Peyer's patch (tissue), 4 donors: ENCODE measurements around the gene FLRT2. TPM values are rescaled to one million over a fixed set of nuclear protein-coding genes. Genes with fewer than 3 reads are reported as not detected.

Source experiments
- DNase-seq, 3 donors: peaks; one replicate each; pipeline ENCODE4 v3.0.0-alpha.2; 2017 to 2019
- H3K27ac ChIP-seq, 4 donors: fragments of 200-600 bp; sonication (generic); one replicate each; pipeline ENCODE4 v1.5.1; 2016 to 2019
- H3K27me3 ChIP-seq, 2 donors: fragments of 200-600 bp; sonication (generic); one replicate each; pipeline ENCODE4 v1.5.1; 2019
- H3K36me3 ChIP-seq, 3 donors: fragments of 200-600 bp; sonication (generic); one replicate each; pipeline ENCODE4 v1.5.1; 2016 to 2019
- H3K4me1 ChIP-seq, 4 donors: fragments of 200-600 bp; sonication (generic); one replicate each; pipeline ENCODE4 v1.5.1; 2016 to 2019
- H3K4me3 ChIP-seq, 4 donors: fragments of 200-600 bp; sonication (generic); 1 replicate in 3 of 4; 2 replicates in 1 of 4; pipeline ENCODE4 v1.5.1; 2016 to 2019; ENCODE audit warnings: mild to moderate bottlenecking in 1 of 4
- H3K9me3 ChIP-seq, 4 donors: fragments of 200-600 bp; sonication (generic); one replicate each; pipeline ENCODE4 v1.5.1; 2016 to 2019; ENCODE audit warnings: mild to moderate bottlenecking in 1 of 4
- CTCF ChIP-seq, 6 experiments: fragments of 450-650 bp in 4 of 6; fragments of 200-600 bp in 2 of 6; sonication (generic) in 1 of 6; IDR thresholded peaks; one replicate each; pipeline ENCODE4 v1.5.1; 2017 to 2019; ENCODE audit warnings: antibody characterized with exemption in 6 of 6, mild to moderate bottlenecking in 3 of 6, moderate library complexity in 1 of 6
- POLR2A ChIP-seq, 2 donors: fragments of 450-650 bp; IDR thresholded peaks; one replicate each; pipeline ENCODE4 v1.5.1; 2017; ENCODE audit warnings: antibody characterized with exemption in 2 of 2, mild to moderate bottlenecking in 2 of 2, moderate library complexity in 2 of 2
- total RNA-seq, 4 donors: library from RNA; depleted of rRNA; stranded (reverse); fragments of >200 nt; gene quantifications; one replicate each; pipeline ENCODE4 v1.1.0, GENCODE V29; 2016

The FLRT2 gene
- total RNA-seq, 4 donors from 2014 or later = 1.1 to 4.8 (median 2.2) TPM

GRCh38 chr14:85565862-85566296 lies 35.9 kb downstream of the FLRT2 start:
- Histone ChIP-seq H3K27me3 (no peaks in the 10 kb centered on the region), H3K9me3 (no peaks in the 10 kb centered on the region), H3K27ac (no peak overlapping the region), H3K4me3 (no peak overlapping the region), H3K36me3 (no peaks in the 10 kb centered on the region), H3K4me1 (no peaks in the 10 kb centered on the region)
- DNase-seq = no peak
- TF ChIP-seq POLR2A (IDR thresholded peaks at IDR 0.05) = no peak
- TF ChIP-seq CTCF (IDR thresholded peaks at IDR 0.05) = no peak

DNA sequence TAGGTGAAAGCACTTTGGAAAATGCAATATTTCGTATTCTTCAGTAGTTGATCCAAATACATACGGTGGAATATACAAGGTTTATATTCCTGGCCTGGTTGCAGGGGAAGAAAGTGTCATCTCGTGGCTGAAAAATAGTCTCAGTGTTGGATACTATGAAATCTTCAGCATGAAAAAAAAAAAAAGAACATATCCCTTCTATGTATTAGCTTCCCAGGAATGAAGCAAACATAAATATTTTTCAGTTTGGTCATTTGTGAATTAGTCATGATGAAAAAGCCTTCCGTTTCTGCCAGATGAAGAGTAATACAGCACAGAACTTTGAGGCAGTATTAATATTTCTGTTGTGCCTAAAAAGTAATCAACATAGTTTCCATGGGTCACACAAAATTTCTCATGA lies 36.7 kb downstream of the FLRT2 start:
- Histone ChIP-seq H3K9me3 (no peaks in the 10 kb centered on the region), H3K27ac (no peak overlapping the region), H3K27me3 (no peaks in the 10 kb centered on the region), H3K36me3 (no peaks in the 10 kb centered on the region), H3K4me1 (no peaks in the 10 kb centered on the region), H3K4me3 (no peak overlapping the region)
- no peak for DNase-seq
- TF ChIP-seq POLR2A (IDR thresholded peaks at IDR 0.05) (no peak), CTCF (IDR thresholded peaks at IDR 0.05) (no peak)

DNA sequence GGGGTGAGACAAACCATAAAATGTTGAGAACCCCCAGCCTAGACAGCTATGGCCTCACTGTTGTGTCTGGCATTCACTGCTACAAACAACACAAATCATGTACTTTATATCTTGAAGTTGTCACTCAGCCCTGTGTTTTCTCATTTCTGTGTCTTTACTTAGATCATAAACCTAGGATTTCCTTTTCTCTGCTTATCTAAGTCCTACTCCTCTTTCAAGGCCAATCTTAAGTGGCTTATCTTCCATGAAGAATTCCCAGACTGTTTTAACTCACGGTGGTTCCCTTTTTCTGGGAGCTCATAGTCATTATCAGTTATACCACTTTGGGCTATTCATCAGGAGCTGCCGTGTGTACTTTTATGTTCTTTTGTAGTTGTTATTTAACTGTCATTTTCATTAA lies 42.1 kb downstream of the FLRT2 start:
- TF ChIP-seq POLR2A (IDR thresholded peaks at IDR 0.05) (no peak), CTCF (IDR thresholded peaks at IDR 0.05) (no peak)
- no peak for DNase-seq
- no peaks in the 10 kb centered on the region for H3K36me3 ChIP-seq
- H3K9me3 ChIP-seq = no peaks in the 10 kb centered on the region
- H3K4me3 ChIP-seq = no peak overlapping the region
- H3K27ac ChIP-seq = no peak overlapping the region
- H3K27me3 ChIP-seq = no peaks in the 10 kb centered on the region
- no peaks in the 10 kb centered on the region for H3K4me1 ChIP-seq

- DNase-seq = no peak
- TF ChIP-seq CTCF (IDR thresholded peaks at IDR 0.05) = no peak
- TF ChIP-seq POLR2A (IDR thresholded peaks at IDR 0.05) = no peak
- Histone ChIP-seq H3K4me3 (no peak overlapping the region), H3K9me3 (no peaks in the 10 kb centered on the region), H3K27ac (no peak overlapping the region), H3K4me1 (no peaks in the 10 kb centered on the region), H3K27me3 (no peaks in the 10 kb centered on the region), H3K36me3 (no peaks in the 10 kb centered on the region)
These were observed 42.9 kb downstream of the FLRT2 start for GRCh38 chr14:85572845-85573244.

DNA sequence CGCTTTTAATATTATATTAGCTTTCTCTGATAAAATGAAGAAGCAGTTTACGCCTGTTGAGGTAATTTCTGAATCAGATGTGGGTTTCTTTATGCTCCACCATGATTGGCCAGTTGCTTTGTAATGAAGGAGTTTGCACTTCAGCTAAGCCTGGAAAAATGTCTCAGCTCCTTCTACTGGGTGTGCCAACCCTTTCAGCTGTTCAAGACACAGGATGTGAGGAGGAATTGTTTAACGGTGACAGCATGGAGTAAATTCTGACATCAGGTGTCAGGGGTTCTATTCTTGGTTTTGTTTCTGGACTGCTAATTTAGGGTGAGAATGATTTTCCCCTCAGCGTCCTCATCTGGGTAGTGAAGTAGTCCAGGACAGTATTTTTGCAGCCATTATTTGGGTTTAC lies 43.5 kb downstream of the FLRT2 start:
- Histone ChIP-seq H3K9me3 (no peaks in the 10 kb centered on the region), H3K27ac (no peak overlapping the region), H3K27me3 (no peaks in the 10 kb centered on the region), H3K4me3 (no peak overlapping the region), H3K36me3 (no peaks in the 10 kb centered on the region), H3K4me1 (no peaks in the 10 kb centered on the region)
- no peak for DNase-seq
- TF ChIP-seq CTCF (IDR thresholded peaks at IDR 0.05) (no peak), POLR2A (IDR thresholded peaks at IDR 0.05) (no peak)
